ENCODE results near the gene CXXC5. TPM values are rescaled to one million over a fixed set of nuclear protein-coding genes. Genes with fewer than 3 reads are reported as not detected.

Gene CXXC5
- total RNA-seq, 1 donor from 2014 or later = 17.2 TPM

DNA sequence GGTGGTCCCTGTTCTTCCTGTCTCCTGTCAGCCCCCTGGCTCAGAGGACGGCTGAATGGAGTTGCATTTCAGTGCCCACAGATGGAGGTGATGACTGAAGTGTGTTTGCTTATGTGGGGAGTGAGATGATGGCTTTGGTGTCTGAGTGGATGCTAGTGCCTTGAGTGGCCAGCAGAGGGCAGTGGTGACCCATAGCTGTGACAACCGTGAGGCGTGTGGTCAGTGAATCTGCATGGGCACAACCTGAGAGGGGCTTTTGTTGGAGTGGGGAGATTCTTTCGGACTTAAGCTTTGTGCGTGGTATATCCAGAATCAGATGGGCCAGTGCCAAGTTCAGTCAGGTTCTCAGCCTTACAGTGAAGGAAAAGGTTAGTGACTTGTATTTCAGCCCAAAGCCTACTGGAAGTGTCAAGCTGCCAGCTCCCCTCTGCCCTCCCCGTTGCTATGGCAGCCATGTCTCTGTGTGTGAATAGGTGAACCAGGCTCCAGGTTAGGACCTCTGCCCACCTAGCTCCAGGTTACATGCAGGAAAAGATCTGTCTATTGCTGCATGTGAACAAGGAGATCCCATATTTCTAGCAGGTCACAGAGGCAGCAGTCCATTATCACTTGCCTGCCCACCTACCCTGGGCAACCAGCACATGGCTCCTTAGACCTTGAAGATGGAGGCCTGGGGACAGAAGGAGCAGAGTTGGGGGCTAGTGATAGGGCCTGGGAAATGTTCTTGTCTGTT, 14.7 kb upstream of the CXXC5 start:
- Histone ChIP-seq H3F3A (ENCODE audit: low read depth) (peaks cover 68% of the 10 kb centered on the region), H3K4me1 (peaks cover 14% of the 10 kb centered on the region), H4K20me1 (ENCODE audit: low read depth) (peaks cover 51% of the 10 kb centered on the region), H3K27ac (no peak overlapping the region), H3K4me3 (no peak overlapping the region), H3K4me2 (no peak overlapping the region), H3K36me3 (no peaks in the 10 kb centered on the region), H3K9me3 (ENCODE audit: low read depth) (no peaks in the 10 kb centered on the region), H3K9ac (no peak overlapping the region), H2AFZ (replicated peaks) (no peak overlapping the region), H3K27me3 (peaks cover 4% of the 10 kb centered on the region), H3K79me2 (ENCODE audit: low read depth) (no peaks in the 10 kb centered on the region)
- Mint-ChIP-seq H3K9me3 (no peaks in the 10 kb centered on the region), H3K27ac (no peak overlapping the region), H3K4me3 (no peak overlapping the region), H3K36me3 (no peaks in the 10 kb centered on the region), H3K27me3 (ENCODE audit: insufficient read depth, low read depth) (peaks cover 19% of the 10 kb centered on the region), H3K4me1 (peaks cover 45% of the 10 kb centered on the region)
- no peak for TF ChIP-seq EZH2 (IDR thresholded peaks at IDR 0.05)
- TF ChIP-seq, protein P1, sequence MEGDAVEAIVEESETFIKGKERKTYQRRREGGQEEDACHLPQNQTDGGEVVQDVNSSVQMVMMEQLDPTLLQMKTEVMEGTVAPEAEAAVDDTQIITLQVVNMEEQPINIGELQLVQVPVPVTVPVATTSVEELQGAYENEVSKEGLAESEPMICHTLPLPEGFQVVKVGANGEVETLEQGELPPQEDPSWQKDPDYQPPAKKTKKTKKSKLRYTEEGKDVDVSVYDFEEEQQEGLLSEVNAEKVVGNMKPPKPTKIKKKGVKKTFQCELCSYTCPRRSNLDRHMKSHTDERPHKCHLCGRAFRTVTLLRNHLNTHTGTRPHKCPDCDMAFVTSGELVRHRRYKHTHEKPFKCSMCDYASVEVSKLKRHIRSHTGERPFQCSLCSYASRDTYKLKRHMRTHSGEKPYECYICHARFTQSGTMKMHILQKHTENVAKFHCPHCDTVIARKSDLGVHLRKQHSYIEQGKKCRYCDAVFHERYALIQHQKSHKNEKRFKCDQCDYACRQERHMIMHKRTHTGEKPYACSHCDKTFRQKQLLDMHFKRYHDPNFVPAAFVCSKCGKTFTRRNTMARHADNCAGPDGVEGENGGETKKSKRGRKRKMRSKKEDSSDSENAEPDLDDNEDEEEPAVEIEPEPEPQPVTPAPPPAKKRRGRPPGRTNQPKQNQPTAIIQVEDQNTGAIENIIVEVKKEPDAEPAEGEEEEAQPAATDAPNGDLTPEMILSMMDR (IDR thresholded peaks at IDR 0.05) = peak; percentile 96
- TF ChIP-seq EZH2phosphoT487 (IDR thresholded peaks at IDR 0.05) = no peak
- DNase-seq (ENCODE audit: low spot score) = peak; percentile 81

GRCh38 chr5:139634028-139634325, 14.2 kb upstream of the CXXC5 start:
- H3K9ac ChIP-seq = no peak overlapping the region
- no peaks in the 10 kb centered on the region for H3K36me3 ChIP-seq
- no peaks in the 10 kb centered on the region for H3K36me3 Mint-ChIP-seq
- H3K9me3 ChIP-seq (ENCODE audit: low read depth) = no peaks in the 10 kb centered on the region
- H3K27me3 Mint-ChIP-seq (ENCODE audit: insufficient read depth, low read depth) = peaks cover 19% of the 10 kb centered on the region
- H3F3A ChIP-seq (ENCODE audit: low read depth) = peaks cover 69% of the 10 kb centered on the region
- H4K20me1 ChIP-seq (ENCODE audit: low read depth) = peaks cover 57% of the 10 kb centered on the region
- peaks cover 4% of the 10 kb centered on the region for H3K27me3 ChIP-seq
- TF ChIP-seq, protein P1 (IDR thresholded peaks at IDR 0.05) = no peak
- no peak for TF ChIP-seq EZH2phosphoT487 (IDR thresholded peaks at IDR 0.05)
- TF ChIP-seq EZH2 (IDR thresholded peaks at IDR 0.05) = no peak
- H3K4me3 ChIP-seq = no peak overlapping the region
- no peak overlapping the region for H3K4me2 ChIP-seq
- peaks cover 50% of the 10 kb centered on the region for H3K4me1 Mint-ChIP-seq
- no peak overlapping the region for H3K27ac Mint-ChIP-seq
- no peak overlapping the region for H3K27ac ChIP-seq
- H3K4me3 Mint-ChIP-seq = no peak overlapping the region
- peaks cover 19% of the 10 kb centered on the region for H3K4me1 ChIP-seq
- DNase-seq (ENCODE audit: low spot score) = no peak
- no peaks in the 10 kb centered on the region for H3K9me3 Mint-ChIP-seq
- no peak overlapping the region for H2AFZ ChIP-seq (replicated peaks)
- no peaks in the 10 kb centered on the region for H3K79me2 ChIP-seq (ENCODE audit: low read depth)

- H3K4me1 Mint-ChIP-seq = peaks cover 56% of the 10 kb centered on the region
Measured at GRCh38 chr5:139634541-139634940, 13.6 kb upstream of the CXXC5 start.

More at GRCh38 chr5:139634541-139634940, 13.6 kb upstream of the CXXC5 start:
- Mint-ChIP-seq H3K4me3 (peak overlapping the region; percentile 47), H3K36me3 (no peaks in the 10 kb centered on the region), H3K27me3 (ENCODE audit: insufficient read depth, low read depth) (peaks cover 21% of the 10 kb centered on the region), H3K27ac (no peak overlapping the region), H3K9me3 (no peaks in the 10 kb centered on the region)
- Histone ChIP-seq H3K9ac (no peak overlapping the region), H3K79me2 (ENCODE audit: low read depth) (no peaks in the 10 kb centered on the region), H3K27ac (no peak overlapping the region), H3K4me1 (peaks cover 24% of the 10 kb centered on the region), H3F3A (ENCODE audit: low read depth) (peaks cover 69% of the 10 kb centered on the region), H3K27me3 (peaks cover 4% of the 10 kb centered on the region), H2AFZ (replicated peaks) (no peak overlapping the region), H3K36me3 (no peaks in the 10 kb centered on the region), H4K20me1 (ENCODE audit: low read depth) (peaks cover 62% of the 10 kb centered on the region), H3K9me3 (ENCODE audit: low read depth) (no peaks in the 10 kb centered on the region), H3K4me3 (no peak overlapping the region), H3K4me2 (no peak overlapping the region)
- no peak for DNase-seq (ENCODE audit: low spot score)
- TF ChIP-seq EZH2 (IDR thresholded peaks at IDR 0.05) (no peak), EZH2phosphoT487 (IDR thresholded peaks at IDR 0.05) (no peak)
- TF ChIP-seq, protein P1 (IDR thresholded peaks at IDR 0.05) = no peak
